Measurements from ENCODE around the gene RNU6-9. TPM values are rescaled to one million over a fixed set of nuclear protein-coding genes. Genes with fewer than 3 reads are reported as not detected.

Gene RNU6-9
- total RNA-seq, 4 donors from 2014 or later = not detected

DNA sequence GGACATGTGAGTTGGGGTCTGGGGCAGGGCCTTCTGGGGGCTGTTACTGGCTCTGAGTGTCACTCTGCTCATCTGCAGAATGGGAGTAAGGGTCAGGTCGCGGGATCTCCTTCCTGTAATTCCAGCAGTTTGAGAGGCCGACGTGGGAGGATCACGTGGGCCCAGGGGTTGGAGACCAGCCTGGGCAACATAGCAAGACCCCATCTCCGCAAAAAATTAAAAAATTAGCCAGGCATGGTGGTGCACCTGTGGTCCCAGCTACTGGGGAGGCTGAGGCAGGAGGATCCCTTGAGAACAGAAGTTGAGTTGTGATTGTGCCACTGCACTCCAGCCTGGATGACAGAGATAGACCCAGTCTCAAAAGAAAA is 36.6 kb downstream of the RNU6-9 start:
- Histone ChIP-seq H3K36me3 (peaks cover 0 to 8% (median 0%) of the 10 kb centered on the region in 3 donors), H3K27me3 (no peaks in the 10 kb centered on the region), H3K9me3 (no peaks in the 10 kb centered on the region), H3K27ac (no peak overlapping the region), H3K4me3 (no peak overlapping the region), H3K4me1 (peaks cover 8 to 43% (median 19%) of the 10 kb centered on the region in 4 donors)
- DNase-seq = no peak
- no peak for TF ChIP-seq POLR2A (IDR thresholded peaks at IDR 0.05)
- TF ChIP-seq CTCF (IDR thresholded peaks at IDR 0.05) = no peak

DNA sequence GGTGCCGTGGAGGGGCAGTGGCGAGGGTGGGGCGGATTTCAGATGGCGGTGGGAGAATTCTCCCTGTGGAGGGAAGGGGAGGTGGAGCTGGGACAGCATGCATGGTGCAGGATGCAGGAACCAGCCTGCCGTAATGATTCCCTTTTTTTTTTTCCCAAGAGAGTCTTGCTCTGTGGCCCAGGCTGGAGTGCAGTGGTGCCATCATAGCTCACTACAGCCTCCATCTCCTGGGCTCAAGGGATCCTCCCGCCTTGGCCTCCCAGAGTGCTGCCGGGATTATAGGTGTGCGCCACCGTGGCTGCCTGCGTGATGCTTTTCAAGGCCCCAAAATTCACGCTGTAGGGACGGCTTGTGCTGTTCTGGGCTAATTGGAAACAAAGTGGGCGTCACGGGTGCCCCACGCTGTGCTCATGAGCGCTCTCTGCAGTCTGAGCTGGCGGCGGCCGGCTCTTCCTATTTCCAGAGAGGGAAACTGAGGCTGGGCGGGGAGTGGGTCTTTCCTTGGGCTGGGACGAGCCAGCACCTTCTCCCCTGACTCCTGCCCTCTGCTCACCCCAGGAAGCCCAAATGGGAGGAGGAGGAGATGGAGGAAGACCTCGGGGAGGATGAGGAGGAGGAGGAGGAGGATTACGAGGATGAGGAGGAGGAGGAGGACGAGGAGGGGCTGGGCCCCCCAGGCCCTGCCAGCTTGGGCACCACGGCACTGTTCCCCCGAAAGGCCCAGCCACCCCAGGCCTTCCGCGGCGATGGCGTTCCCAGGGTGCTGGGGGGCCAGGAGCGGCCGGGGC is 38.8 kb downstream of the RNU6-9 start:
- no peak for DNase-seq
- no peaks in the 10 kb centered on the region for H3K9me3 ChIP-seq
- H3K27ac ChIP-seq = peak overlapping the region; percentile 32 to 69 (median 63)
- no peaks in the 10 kb centered on the region for H3K27me3 ChIP-seq
- peak overlapping the region in 1 of 4 donors; percentile 15 for H3K4me3 ChIP-seq
- TF ChIP-seq CTCF (IDR thresholded peaks at IDR 0.05) (no peak), POLR2A (IDR thresholded peaks at IDR 0.05) (no peak)
- H3K4me1 ChIP-seq = peaks cover 11 to 46% (median 20%) of the 10 kb centered on the region in 4 donors
- H3K36me3 ChIP-seq = peaks cover 0 to 8% (median 0%) of the 10 kb centered on the region in 3 donors

GRCh38 chr19:932648-933552 is 39.6 kb downstream of the RNU6-9 start:
- no peaks in the 10 kb centered on the region for H3K27me3 ChIP-seq
- peak overlapping the region; percentile 32 to 69 (median 63) for H3K27ac ChIP-seq
- H3K9me3 ChIP-seq = no peaks in the 10 kb centered on the region
- DNase-seq = peak; percentile 56 to 76 (median 63)
- peaks cover 11 to 37% (median 18%) of the 10 kb centered on the region in 4 donors for H3K4me1 ChIP-seq
- TF ChIP-seq POLR2A (IDR thresholded peaks at IDR 0.05) (no peak), CTCF (IDR thresholded peaks at IDR 0.05) (no peak)
- peaks cover 0 to 8% (median 0%) of the 10 kb centered on the region in 3 donors for H3K36me3 ChIP-seq
- H3K4me3 ChIP-seq = peak overlapping the region in 1 of 4 donors; percentile 15

DNA sequence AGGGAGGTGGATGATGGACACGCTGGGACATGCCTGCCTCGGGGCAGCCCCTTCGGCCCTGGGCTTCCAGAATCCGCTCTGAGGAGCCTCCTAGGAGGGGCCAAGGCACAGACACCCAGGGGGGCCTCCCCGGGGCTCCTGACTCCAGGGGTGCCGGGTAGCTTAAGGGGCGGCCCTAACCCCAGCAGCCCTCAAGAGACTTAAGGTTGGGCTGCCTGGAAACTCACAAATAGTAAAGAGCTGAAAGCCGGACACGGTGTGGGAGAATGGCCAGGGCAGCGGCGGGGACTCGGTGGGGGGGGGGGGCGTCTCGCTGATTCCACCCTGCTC is 40.2 kb downstream of the RNU6-9 start:
- H3K4me3 ChIP-seq = no peak overlapping the region
- H3K36me3 ChIP-seq = peaks cover 0 to 8% (median 0%) of the 10 kb centered on the region in 3 donors
- H3K9me3 ChIP-seq = no peaks in the 10 kb centered on the region
- no peaks in the 10 kb centered on the region for H3K27me3 ChIP-seq
- TF ChIP-seq POLR2A (IDR thresholded peaks at IDR 0.05) = no peak
- DNase-seq = no peak
- H3K4me1 ChIP-seq = peaks cover 11 to 36% (median 18%) of the 10 kb centered on the region in 4 donors
- peak overlapping the region in 3 of 4 donors; percentile 60 to 69 (median 66) for H3K27ac ChIP-seq

GRCh38 chr19:934197-934840 is 41.0 kb downstream of the RNU6-9 start:
- peaks cover 0 to 5% (median 0%) of the 10 kb centered on the region in 3 donors for H3K36me3 ChIP-seq
- TF ChIP-seq CTCF (IDR thresholded peaks at IDR 0.05) = no peak
- TF ChIP-seq POLR2A (IDR thresholded peaks at IDR 0.05) = no peak
- no peak overlapping the region for H3K4me3 ChIP-seq
- no peaks in the 10 kb centered on the region for H3K9me3 ChIP-seq
- H3K27me3 ChIP-seq = no peaks in the 10 kb centered on the region
- peak overlapping the region in 3 of 4 donors; percentile 38 to 60 (median 54) for H3K27ac ChIP-seq
- peaks cover 11 to 36% (median 18%) of the 10 kb centered on the region in 4 donors for H3K4me1 ChIP-seq
- no peak for DNase-seq
